ENCODE measurements around the gene NSMCE1.

- no peak for TF ChIP-seq CTCF (IDR thresholded peaks at IDR 0.05; ENCODE audit: borderline replicate concordance, extremely low read depth, low read length, poor library complexity, severe bottlenecking)
- no peak for TF ChIP-seq EZH2 (IDR thresholded peaks at IDR 0.05; ENCODE audit: borderline replicate concordance, low read depth, low read length, severe bottlenecking)
These were observed 23.0 kb downstream of the NSMCE1 start for GRCh38 chr16:27245276-27246172.
